Activated effector memory CD4-positive, alpha-beta T cell treated with anti-CD3 and anti-CD28 coated beads, Interleukin-2, amount 50 U/mL, for 16 hours (primary cell): ENCODE measurements around the gene GCN1.

Experiments used
- DNase-seq: peaks from one replicate; pipeline ENCODE4 v3.0.0-alpha.2; 2020

GCN1 gene

GRCh38 chr12:120141336-120141735, 53.2 kb downstream of the GCN1 start:
- DNase-seq, result no peak

- DNase-seq, result no peak
These were observed 53.9 kb downstream of the GCN1 start for GRCh38 chr12:120140603-120141002.

GRCh38 chr12:120139958-120140357, 54.6 kb downstream of the GCN1 start:
- DNase-seq, result no peak

GRCh38 chr12:120138366-120138765, 56.1 kb downstream of the GCN1 start:
- DNase-seq, result no peak

GRCh38 chr12:120137833-120138232, 56.7 kb downstream of the GCN1 start:
- no peak for DNase-seq

- no peak for DNase-seq
These were observed 58.3 kb downstream of the GCN1 start for GRCh38 chr12:120136093-120136770.

GRCh38 chr12:120134307-120134980, 60.1 kb downstream of the GCN1 start:
- no peak for DNase-seq

GRCh38 chr12:120132863-120133385, 61.6 kb downstream of the GCN1 start:
- no peak for DNase-seq

GRCh38 chr12:120132054-120132836, 62.3 kb downstream of the GCN1 start:
- DNase-seq, result no peak

GRCh38 chr12:120131116-120131515, 63.4 kb downstream of the GCN1 start:
- DNase-seq, result no peak

- no peak for DNase-seq
These were observed 64.5 kb downstream of the GCN1 start for GRCh38 chr12:120130011-120130410.

- DNase-seq, result no peak
These were observed 67.9 kb downstream of the GCN1 start for GRCh38 chr12:120126635-120127005.

- DNase-seq, result no peak
These were observed 68.5 kb downstream of the GCN1 start for GRCh38 chr12:120125792-120126634.

- DNase-seq, result no peak
These were observed 69.5 kb downstream of the GCN1 start for GRCh38 chr12:120125029-120125428.

- no peak for DNase-seq
These were observed 72.7 kb downstream of the GCN1 start for GRCh38 chr12:120121766-120122293.

- DNase-seq, result no peak
These were observed 73.2 kb downstream of the GCN1 start for GRCh38 chr12:120121343-120121742.

GRCh38 chr12:120119271-120119973, 75.1 kb downstream of the GCN1 start:
- peak; percentile 76 for DNase-seq

GRCh38 chr12:120118321-120119061, 76.0 kb downstream of the GCN1 start:
- DNase-seq, result no peak

GRCh38 chr12:120117961-120118320, 76.6 kb downstream of the GCN1 start:
- DNase-seq, result no peak

- peak; percentile 99 for DNase-seq
These were observed 77.5 kb downstream of the GCN1 start for GRCh38 chr12:120116792-120117651.
